Measurements from ENCODE around the gene KRT38.

KRT38 gene

GRCh38 chr17:41421617-41422016, 19.2 kb downstream of the KRT38 start:
- no peak for DNase-seq (ENCODE audit: low read depth)

DNA sequence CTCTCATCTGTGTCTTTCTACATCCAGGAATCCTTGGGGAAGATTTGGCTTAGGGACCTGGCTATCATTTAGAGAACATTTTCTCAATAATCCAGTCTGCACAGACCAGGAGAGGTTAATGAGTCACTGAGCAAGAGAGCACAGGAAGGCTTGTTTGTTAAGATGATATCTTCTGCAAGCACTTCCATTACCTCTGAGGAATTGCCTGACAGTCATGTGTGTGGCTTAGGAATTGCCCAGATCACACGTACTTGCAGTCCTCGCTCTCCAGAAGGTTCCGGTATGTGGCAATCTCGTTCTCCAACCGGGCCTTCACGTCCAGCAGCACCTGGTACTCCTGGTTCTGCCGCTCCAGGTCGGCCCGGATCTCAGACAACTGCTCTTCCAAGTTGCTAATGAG, 19.7 kb downstream of the KRT38 start:
- DNase-seq (ENCODE audit: low read depth), result peak; percentile 87

- DNase-seq (ENCODE audit: low read depth), result peak; percentile 68
Measured at GRCh38 chr17:41420134-41420533, 20.6 kb downstream of the KRT38 start.

DNA sequence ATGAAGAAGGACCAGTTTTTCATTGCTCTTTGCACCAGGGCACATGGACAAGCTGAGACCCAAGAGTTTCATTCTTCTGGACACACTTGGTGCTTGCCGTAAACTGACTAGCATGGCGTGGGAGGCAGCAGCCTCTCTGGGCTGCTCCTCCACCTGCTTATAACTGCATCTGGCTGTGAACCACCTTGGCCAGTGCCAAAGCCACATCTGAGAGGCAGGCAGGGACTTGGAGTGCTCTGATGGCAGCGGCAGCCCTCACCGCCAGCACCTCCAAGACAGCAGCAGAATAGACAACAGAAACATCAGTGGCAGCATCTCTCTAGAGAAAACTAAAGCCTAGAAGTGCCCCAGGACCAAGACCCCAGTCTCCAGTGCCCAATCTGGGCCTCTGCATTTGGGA, 21.1 kb downstream of the KRT38 start:
- no peak for DNase-seq (ENCODE audit: low read depth)

GRCh38 chr17:41418116-41418860, 22.5 kb downstream of the KRT38 start:
- no peak for DNase-seq (ENCODE audit: low read depth)

- peak; percentile 45 for DNase-seq (ENCODE audit: low read depth)
Measured at GRCh38 chr17:41417576-41418015, 23.2 kb downstream of the KRT38 start.

DNA sequence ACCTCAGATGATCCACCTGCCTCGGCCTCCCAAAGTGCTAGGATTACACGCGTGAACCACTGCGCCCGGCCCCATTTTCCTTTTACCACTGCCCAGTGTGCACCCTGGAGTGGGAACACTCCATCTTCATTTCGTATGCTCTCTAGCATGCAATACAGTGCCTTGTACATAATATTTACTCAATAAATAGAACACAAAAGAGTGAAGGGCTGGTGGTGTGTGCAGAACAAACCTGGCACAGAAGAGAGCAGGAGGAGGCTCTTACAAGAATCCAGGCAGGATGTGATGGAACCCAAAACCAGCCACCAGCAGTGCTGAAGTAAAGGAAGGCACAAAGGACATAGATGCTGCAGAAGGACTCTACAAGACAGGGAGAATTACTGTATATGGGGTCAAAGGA, 23.7 kb downstream of the KRT38 start:
- DNase-seq (ENCODE audit: low read depth), result no peak

DNA sequence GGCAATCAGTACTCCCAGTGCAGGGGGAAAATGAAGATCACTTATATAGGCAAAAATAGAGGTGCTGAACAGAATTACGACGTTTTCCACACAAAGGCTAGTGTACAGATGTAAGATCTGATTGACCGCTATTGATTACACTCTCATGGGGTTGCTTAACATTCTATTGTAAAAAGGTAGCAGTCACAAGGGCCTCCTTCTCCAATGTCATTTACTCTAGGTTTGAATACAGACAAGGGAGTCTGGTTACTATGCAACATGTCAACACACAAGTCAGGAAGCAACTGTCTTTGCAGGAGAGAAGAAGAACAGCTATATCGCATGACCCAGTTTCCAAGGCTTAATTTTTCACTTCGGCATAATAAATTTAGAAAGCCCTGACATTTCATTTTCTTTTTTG, 24.3 kb downstream of the KRT38 start:
- peak; percentile 25 for DNase-seq (ENCODE audit: low read depth)

DNA sequence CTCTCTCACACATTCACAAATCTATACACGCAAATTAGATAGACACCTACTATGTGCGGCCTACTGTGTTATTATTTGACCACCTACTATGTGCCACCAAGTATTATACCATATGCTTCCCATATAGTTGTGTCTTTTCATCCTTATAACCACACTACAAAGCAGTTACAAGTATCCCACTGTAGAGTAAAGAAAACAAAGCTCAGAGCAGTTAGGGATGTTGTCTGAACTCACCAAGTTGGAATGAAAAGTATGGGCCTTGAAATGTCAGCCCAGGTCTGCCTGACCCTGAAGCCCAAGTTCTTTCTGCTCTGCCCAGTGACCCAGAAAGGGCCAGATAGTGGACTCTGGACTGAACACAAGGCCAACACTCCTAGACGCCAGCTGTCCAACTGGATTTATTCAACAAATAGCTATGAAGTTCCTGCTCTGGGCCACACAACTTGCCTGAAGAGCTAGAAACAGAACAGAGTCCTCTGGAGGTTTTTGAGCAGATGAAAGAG, 24.9 kb downstream of the KRT38 start:
- DNase-seq (ENCODE audit: low read depth), result peak; percentile 88

GRCh38 chr17:41415411-41415810, 25.4 kb downstream of the KRT38 start:
- DNase-seq (ENCODE audit: low read depth), result no peak

GRCh38 chr17:41413982-41414381, 26.8 kb downstream of the KRT38 start:
- no peak for DNase-seq (ENCODE audit: low read depth)

- peak; percentile 66 for DNase-seq (ENCODE audit: low read depth)
Measured at GRCh38 chr17:41413353-41413957, 27.3 kb downstream of the KRT38 start.

DNA sequence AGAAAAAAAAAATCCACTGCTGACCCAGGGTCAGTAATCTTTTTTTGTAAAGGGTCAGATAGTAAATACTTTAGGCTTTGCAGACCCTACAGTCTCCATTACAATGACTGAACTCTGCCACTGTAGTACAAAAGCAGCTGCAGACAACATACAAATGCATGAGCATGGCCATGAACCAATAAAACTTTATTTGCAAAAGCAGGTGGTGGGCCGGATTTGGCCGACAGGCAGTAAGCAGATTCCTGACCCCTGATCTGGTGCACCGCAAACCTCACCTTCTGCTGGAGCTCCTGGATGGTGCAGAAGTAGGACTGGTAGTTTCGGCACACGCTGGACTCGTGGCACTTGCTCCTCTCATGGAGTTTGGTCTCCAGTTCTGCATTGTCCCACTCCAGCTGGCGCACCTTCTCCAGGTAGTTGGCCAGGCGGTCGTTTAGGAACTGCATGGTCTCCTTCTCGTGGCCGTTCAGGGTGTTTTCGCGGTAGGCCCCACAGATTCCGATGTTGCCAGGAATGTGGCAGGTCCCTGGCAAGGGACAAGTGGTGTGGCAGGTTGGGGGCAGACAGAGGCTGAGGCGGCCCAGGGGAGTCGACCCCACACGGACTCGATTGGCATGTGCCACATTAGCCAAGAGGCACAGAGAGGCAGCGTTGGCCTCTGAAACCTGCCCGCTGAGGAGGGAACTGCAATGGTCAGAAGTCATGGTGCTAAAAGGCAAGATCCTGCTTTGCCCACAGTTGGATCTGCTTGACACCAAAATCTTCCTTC, 29.5 kb downstream of the KRT38 start:
- DNase-seq (ENCODE audit: low read depth), result no peak

DNA sequence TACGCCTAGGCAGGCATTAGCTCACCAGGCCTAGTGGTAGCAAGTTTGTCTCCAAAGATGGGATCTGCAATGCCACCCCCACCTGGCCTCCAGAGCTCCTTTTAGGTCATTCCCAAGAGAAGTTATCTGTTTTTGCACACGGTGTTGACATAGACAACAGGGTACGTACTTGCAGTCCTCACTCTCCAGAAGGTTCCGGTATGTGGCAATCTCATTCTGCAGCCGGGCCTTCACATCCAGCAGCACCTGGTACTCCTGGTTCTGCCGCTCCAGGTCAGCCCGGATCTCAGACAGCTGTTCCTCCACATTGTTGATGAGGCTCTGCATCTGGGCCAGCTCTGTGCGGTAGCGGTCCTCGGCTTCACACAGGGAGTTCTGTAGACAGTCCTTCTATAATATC, 33.6 kb downstream of the KRT38 start:
- no peak for DNase-seq (ENCODE audit: low read depth)

DNA sequence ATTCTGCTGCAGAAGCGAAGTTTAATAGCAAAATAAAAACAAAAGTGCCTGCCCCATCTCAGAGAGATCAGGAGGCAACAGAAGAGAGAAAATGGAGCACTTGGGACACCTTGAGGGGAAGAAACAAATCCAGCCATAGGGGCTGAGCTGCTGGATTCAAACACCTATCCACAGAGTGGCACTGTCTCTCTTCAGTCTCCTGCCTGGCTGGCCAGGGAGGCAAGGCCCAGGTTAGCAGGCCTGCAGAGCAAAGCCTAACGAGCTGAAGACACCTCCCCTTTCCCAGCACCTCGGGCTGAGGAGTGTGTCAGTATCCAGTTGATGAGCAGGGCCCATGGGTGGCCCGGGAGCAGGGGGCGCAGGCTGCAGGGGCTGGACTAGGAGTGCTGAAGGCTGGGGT, 34.6 kb downstream of the KRT38 start:
- DNase-seq (ENCODE audit: low read depth), result peak; percentile 41

DNA sequence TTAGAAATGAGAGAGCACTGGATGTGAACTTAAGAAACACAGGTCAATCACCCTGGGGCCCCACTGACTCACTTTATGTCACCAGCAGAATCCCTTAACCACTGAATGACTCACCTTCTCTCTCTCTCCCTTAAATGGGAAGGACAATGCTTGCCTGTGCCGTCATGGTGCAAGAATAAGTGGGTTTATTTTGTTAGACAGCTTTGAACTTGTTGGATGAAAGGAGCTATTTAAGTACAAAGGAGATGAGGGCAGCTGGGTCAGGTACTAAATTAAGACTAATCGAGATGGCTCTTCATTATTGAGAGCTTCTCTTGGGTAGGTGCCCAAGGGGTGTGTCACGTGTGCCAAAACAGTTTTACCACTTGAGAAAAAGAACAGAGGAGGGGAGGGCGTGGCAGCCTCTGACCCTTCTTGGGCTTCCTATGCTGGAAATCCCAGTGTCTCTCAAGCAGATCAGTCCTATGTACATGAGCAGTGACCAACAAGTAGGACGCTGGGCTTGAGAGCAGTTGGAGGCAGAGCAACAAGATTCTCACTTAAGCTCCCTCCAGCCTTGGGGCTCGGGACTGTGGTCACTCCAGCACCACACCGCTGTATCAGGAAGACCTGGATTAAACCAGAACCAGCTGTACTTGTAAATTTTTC, 36.6 kb downstream of the KRT38 start:
- DNase-seq (ENCODE audit: low read depth), result peak; percentile 99

DNA sequence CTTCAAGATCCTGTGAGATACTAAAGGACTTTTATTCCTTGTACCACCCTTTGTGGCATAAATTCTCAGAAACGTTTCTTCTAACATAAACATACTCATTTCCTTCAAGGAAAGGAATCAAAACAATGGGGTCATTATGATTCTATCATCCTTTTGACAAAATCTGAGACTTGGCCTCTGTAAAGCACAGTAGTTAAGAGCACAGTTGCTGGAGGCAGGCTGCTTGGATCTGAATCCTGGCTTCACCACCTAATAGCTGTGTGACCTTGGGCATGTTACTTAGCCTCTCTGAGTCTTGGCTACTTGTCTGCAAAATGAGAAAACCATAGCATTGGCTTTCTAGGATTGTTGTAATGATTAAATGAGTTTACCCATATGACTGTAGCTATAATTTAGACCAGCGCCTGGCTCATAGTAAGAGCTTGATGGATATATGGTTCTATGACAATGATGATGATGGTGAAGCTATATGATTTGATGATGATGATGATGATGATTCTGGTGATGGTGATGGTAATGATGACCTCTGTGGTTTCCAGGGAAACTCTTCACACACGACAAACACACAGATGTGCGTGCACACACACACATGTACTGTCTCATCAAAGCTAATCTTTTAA, 37.3 kb downstream of the KRT38 start:
- DNase-seq (ENCODE audit: low read depth), result peak; percentile 79

GRCh38 chr17:41402161-41402560, 38.6 kb downstream of the KRT38 start:
- peak; percentile 79 for DNase-seq (ENCODE audit: low read depth)

- no peak for DNase-seq (ENCODE audit: low read depth)
Measured at GRCh38 chr17:41396996-41397660, 43.7 kb downstream of the KRT38 start, which contains the start of gene KRT31. Gene KRT31, minus strand, starts transcription at chr17:41397608. Its CDS starts 69 bp downstream, at chr17:41397539.

DNA sequence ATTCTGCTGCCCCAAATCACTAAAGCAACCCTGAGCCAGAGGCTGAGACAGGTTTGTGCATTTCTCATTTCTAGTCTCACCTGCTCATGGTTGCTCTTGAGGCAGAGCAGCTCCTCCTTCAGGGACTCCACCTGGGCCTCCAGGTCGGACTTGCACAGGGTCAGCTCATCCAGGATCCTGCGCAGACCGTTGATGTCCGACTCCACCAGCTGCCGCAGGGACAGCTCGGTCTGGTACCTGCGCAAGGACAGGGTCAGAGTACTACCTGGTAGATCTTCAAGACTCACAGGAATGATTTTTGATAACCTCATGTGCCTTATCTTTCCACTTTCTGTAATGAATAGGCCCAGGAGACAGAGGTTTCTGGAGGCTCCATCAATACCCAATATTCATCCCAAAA, 44.4 kb downstream of the KRT38 start:
- no peak for DNase-seq (ENCODE audit: low read depth)

DNA sequence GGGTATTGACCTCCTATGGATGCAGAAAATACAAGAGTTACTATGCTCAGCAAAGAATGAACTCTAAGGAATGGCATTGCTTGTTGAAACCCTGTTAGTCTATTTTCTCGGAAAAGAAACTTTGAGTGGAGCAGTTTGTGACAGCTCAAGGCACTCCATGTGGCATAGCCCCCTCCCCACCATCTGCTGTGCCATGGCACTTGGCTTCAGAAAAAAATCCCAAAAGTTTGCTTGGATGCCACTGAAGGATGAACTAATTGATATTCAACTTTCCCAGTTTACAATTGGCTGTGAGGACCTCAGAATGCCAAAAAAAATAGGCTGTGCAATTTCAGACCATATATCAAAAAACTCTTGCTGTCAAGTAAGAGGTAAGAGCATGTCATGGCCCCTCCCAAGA, 45.2 kb downstream of the KRT38 start:
- no peak for DNase-seq (ENCODE audit: low read depth)

Data from EH (cell line).